Right lung (tissue), 5 donors: ENCODE measurements around the gene MMEL1. TPM values are rescaled to one million over a fixed set of nuclear protein-coding genes. Genes with fewer than 3 reads are reported as not detected.
"Not testable (repeated sequence)": the region's sequence is repeated elsewhere in the genome, so short reads cannot be mapped to it uniquely, and the experiment has no call there.

Experiments used
- DNase-seq, 2 donors: peaks; one replicate each; pipeline ENCODE4 v3.0.0-alpha.2; 2013
- polyA plus RNA-seq, 5 donors: library from polyadenylated mRNA; unstranded; fragments of 120-200 nt; gene quantifications; one replicate each; pipeline versions ENCODE4 v1.2.1 to v1.2.3, GENCODE V29; 2013; ENCODE audit warnings: inconsistent platforms in 1 of 5, low replicate concordance in 1 of 5; ENCODE audit not compliant: insufficient read length in 5 of 5, insufficient read depth in 1 of 5

MMEL1 gene
- polyA plus RNA-seq, 5 donors = 2.6 to 6.5 (median 3.9) TPM

DNA sequence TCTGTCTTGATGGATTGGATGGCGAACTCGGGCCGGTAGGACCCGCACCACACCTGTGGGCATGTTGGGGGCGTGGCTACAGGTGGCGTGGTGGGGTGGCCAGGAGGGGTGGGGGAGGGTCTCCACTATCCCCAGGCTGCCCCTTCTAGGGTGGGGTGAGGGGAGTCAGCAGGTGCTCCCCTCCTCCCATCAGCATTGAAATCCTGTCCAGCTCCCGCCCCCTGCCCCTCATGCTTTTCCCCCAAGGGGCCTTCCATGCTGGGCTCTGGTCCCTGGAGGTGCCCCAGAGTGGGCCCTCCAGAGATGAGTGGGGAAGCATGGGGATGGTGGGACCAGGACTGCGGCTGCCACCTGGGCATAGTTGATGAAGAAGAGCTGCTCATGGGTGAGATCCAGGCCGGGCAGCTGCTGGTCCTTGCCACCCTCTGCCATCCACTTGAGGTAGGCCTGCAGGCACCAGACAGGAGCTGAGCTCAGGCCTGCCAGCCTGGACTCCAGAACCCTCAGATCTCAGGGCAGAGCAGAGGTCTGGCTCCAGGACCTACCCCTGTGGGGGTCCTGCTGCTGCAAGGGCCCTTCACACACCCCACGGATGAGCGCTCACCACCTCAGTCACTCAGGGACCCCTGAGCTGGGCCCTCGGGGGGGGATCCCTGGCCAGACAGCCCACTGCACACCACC lies 41.1 kb downstream of the MMEL1 start:
- no peak for DNase-seq

DNA sequence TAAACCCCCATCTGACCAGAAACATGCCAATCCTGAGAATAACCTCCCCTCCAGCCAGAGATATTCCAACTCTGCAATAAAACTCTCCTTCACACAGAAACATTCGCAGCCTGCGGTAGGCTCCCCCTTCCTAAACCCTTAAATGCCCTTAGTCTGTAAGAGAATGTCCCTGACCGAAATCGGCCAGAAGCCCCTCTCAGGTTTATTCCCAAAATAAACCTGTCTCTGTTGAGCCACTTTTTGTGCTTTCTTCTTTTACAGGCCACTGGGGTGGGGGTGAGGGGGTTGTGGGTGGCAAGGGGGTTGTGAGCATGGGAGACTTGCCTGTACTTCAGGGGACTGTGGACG lies 41.6 kb downstream of the MMEL1 start:
- no peak for DNase-seq

DNA sequence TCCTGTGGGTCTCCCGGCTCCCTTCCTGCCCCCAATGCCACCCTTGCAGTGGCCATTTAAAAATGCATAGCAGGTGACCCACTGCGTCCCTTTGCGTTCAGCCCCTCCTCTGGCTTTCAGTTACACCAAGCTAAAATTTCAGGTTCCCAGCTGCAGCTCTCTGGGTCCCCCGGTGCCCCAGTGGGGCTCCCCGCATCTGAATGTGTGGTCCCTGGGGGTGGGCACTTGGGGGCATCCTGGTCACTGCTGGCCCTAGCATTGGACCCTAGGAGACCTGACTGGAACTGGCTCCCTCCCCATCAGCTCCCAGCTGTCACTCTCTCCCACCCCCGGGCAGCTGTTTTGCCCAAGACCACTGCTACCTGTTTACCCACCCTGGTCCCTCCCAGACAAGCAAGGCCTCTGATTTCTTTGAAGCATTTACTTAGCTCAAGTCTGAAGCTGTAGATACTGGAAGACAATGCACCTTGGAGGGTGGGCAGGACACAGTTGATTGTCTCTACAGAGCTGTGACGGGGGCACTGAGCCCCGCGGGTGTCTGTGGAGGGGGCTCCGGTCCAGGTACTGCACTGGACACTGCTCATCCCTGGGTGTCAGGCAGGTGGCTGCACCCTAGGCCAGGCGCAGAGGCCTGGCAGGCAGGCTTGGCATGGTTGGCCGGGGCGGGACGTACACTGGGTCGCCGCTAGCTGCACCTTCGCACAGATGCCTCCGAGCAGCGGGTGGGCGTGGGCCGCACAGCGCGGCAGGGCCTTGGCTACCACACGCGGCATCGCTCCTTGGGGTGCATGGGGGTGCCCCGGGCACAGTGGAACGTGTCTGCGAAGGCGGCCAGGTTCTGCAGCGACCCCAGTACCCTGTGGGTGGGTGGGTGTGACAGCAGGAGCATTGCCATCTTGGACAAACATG lies 42.3 kb downstream of the MMEL1 start:
- no peak for DNase-seq

DNA sequence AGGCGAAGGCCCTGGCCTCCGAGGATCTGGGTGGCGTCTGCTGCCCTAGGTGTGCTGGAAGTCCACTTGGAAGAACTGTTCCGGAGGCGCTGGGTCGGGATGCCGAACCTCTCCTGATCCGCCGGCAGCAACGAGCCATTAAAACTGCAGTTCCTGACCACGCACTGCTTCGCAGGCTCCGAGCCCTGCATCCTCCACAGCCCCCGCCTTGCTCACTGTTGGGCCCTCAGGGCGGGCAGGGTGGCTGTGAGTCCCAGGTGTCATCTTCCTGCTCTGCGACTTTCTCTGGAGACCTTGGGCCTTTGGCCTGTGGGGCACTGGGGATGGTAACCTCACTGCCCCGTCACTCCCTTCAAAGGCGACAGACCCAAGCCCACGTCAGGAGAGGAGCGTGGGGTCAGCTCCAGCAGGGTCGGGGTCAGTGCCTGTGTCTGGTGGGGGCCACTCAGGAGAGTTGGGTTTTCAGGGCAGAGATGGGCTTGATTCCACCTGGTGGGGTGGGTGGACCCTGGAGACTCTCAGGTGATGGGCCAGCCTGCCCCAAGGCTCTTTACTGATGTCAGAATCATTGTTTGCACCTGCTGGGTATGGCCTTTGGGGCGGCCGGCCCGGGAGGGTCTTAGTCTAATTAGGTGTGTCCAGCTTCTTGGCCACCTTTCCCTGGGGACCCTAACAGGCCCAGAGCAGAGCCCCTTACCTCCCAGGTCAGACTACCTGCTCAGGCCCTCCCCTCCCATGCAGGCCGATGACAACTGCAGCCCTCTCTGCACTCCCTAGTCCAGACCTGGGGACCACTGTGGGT lies 43.2 kb downstream of the MMEL1 start:
- no peak for DNase-seq

DNA sequence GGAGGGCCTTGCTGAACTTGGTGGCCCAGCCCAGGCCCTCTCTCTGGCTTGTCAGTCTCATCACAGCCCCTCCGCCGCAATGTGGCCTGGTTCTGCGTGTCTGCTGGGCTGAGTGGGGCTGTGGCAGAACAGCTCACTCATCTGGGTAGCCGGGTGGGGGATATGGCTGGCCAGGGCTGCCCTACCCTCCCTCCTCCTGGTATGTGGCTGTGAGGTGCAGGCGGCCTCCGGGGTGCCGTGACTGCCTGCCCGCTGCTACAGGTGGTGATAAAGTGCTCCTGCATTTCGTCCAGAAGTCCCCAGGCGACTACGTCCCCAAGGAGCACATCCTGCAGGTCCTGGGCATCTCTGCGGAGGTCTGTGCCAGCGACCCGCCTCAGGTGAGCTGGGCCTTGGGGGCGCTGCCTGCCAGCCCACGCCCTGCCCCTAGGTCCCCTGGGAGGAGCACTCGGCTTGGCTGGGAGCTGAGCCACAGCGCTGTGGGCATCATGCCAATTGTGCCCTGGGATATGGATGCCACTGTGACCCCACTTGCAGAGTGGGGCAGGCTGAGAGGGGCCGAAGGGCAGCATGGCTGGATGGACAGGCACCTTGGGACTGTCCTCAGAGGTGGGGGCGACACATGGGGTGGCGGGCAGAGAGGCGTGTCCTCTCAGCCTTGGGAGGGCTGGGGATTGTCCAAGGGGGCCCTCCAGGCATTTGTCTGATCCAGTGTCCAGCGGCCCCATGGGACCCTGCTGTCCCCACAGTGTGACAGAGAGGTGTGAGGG lies 44.0 kb downstream of the MMEL1 start:
- no peak for DNase-seq

DNA sequence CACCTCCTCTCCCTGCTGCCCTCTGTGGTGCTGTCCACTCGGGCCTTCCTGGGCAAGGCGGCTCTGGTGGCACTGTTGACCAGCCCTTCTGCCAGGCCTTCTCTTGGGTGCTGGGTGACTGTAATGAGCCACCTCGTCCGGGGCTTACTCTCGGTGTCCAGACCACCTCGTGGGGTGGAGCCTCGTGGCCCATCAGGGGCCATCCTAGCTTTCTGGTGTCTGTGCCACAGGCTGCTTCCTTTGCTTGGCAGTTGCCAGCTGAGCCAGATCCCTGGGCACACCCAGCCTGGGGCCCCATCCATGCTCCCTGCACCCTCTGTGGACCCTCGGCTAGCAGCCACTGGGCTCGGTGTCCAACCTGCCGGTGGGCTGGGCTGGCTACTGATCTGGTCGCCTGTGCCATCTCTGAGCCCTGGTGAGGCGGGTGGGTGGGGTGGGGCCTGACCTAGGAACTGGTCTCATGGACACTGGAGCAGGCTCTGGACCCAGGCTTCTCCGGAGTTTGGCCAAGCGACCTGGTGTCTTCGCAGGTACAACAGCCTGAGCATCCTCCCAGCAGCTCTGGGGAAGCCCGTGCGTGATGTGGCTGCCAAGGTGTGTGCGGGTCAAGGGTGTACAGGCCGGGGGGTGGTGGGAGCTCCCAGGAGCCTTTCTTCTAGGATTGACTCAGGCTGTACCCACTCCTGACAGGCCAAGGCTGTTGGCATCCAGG lies 44.8 kb downstream of the MMEL1 start:
- DNase-seq = no peak

DNA sequence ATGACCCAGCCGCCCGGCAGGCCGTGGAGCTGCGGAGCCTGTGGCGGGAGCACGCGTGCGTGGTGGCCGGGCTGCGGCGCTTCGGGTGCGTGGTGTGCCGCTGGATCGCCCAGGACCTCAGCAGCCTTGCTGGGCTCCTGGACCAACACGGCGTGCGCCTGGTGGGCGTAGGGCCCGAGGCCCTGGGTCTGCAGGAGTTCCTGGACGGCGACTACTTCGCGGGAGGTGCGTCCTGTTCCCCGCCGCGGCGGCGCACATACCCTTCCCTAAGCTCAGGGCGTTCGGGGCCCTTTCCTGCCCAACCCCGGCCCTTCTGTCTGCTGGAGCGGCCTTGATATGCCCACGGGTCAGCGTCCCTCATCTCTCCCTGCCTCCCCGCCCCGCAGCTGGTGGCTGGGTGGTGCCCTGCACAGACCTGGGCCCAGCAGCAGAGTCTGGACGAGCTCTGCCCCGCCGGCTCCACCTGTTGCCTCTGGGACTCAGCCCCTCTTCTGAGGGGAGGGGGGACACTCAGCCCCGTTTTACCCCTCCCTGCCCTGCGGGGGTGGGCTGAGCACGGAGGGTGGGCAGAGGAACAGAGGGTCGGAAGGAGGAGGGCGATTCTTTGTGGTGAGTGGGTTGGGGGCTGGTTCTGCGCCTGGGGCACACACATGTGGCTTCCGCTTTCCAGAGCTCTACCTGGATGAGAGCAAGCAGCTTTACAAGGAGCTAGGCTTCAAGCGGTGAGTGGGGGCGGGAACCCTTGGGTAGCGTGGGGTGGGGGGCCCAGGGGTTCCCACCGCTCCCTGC lies 45.6 kb downstream of the MMEL1 start:
- DNase-seq = no peak

DNA sequence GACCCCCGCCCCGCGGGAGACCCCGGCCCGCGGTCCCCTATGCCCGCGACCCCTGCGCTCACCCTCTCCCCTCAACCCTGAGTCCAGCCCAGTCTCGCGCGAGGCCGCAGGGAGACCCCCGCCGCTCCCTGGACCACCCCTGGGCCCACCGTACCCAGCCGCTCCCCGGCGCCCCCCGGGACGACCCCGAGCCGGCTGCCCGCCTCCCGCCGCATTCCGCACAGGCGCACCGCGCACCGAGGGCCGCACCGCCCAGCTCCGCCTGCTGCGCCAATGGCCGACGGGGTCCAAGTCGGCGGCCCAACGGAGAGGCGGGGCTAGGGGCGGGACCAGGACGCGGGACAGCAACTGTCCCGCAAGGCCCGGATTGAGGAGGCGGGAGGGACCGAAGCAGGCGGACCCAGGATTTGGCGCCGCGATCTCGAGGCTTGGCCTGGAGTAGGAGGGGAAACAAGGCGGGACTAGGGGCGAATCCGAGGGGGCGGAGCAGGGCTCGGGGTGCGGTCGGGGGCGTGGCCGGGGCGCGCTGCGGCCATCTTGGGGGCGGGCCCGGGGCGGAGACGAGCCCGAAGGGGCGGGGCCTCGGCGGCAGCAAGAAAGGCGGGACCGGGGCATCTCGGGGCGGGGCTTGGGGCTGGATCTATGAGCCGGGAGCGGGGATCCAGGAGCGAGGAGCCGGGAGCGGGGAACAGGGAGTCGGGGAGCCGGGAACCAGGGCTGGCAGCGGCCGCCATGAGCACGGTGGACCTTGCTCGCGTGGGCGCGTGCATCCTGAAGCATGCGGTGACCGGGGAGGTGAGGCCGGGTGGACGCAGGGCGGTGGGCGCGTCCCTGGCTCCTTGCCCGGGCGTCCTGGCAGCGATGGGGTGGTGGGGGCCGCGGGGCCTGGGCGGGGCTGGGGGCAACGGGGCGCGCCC lies 46.4 kb downstream of the MMEL1 start, which contains the start of gene PRXL2B:
PRXL2B (plus strand) TSS at position 624 of the 917 bp plus-strand sequence; CDS start at position 733, 109 bp downstream.
- peak; percentile 99 for DNase-seq

DNA sequence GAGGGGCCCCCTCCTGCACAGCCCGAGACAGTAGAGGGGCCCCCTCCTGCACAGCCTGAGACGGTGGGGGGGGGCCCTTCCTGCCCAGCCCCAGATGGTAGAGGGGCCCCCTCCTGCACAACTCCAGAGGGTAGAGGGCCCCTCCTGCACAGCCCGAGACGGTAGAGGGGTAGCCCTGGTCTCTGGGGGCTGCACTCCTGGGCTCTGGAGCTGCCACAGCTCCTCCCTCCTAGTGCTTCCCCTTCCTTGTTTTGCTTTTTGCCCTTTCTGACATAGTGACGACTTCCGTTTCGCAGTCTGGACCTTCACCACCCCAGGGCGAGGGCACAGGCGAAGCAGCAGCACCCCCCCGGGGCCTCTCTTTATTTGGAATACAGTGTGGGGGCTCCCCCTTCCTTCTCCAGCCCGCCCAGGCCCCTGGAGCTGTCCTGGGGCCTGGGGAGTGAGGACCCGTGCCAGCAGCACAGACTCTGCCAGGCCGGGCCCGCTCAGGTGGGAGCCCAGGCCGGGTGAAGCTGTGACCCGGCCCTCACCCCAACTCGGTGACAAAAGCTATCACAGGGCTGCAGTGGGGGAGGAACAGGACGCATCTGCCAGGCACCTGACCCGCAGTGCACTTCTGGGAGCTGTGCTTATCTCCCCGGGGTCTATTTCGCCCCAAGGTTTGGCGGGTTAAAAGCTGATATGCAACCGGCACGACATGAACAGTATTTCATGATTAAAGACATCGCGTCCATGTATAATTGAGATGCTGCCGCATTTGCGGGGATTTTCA lies 47.3 kb downstream of the MMEL1 start:
- peak in 1 of 2 donors; percentile 52 for DNase-seq

DNA sequence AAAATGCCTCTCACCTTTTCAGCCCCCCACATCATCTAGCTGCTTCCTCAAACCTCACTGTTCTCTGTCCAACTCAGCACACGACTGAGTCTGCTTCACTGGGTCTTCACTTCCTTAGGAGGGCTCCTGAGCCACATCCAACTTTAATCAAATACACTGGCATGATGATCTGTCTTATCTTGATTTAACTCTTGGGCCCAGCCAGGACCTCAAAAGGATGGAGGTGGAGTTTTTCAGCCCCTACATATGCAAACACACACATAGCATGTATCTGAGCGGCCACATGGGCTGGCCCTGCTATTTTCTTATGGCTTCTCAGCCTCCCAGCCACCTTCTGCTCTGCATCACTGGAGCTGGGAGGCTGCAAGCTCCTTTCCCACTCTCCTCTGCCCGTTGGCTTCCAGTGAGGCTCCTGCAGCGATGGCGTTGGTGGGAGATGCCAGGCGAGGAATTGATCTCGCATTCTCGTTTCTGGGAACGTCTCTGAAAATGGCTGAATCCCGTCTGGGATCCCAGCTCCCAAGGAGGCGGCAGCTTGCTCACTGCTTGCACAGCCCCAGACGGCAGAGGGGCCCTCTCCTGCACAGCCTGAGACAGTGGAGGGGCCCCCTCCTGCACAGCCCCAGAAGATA lies 48.0 kb downstream of the MMEL1 start:
- DNase-seq = no peak

DNA sequence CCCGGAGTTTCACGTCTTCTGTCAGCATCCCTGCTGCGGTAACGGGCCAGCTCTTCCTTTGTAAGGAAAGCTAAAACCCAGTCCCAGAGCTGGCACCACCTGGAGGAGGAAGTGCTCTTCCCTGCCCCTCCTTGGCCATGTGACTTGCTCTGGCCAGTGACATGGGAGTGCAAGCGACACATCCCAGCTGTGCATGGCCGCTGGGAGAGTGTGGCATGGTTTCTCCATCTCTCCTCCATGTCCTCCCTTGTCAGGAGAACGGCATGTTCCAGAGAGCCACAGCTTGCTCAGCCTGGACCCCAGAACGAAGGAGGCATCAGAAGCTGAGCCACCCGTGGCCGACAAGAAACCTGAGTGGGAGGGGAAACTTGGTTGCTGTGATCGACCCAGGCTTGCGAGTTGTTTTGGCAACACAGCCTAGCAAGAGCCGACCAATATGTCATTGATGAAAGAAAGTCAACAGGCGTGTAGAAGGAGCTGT lies 48.9 kb downstream of the MMEL1 start:
- peak in 1 of 2 donors; percentile 52 for DNase-seq

DNA sequence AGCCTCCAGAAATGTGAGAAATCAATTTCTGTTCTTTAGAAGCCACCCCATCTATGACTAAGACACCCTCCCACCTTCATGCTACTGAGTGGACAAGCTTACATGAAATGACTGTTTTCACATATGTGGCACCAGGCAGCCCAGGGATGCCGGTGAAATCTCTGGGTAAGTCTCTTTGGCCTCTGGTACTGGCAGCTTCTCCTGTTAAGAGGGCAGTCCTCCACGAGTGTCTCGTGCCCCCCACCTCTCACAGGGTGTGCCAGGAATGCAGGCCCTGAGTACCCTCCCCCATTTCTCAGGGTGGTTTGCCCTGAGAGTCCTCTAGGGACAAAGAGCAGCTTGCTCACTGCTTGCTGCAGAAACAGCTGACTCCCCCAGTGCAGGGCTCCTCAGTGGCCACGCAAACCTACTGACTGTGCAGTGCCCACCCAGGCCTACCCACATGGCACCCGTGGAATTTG lies 49.5 kb downstream of the MMEL1 start:
- DNase-seq = no peak

DNA sequence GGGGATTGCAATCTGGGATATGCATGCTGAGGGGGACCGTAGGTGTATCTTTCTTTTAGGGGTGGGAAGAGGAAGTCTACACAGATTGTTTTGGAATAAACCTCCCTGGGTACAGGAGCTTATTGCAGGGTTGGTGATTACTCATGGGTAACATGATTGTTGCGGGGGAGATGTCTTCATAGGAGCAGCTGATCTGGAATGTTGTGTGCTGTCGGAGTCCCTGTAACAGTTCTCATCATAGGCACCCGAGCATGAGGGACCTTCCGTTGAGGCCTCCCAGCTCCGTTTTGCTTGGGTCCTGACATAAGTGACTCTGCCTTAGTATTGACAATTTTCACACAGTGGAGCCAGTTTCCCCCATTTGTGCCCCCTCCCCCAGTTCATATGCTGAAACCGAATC lies 50.4 kb downstream of the MMEL1 start:
- no peak for DNase-seq

DNA sequence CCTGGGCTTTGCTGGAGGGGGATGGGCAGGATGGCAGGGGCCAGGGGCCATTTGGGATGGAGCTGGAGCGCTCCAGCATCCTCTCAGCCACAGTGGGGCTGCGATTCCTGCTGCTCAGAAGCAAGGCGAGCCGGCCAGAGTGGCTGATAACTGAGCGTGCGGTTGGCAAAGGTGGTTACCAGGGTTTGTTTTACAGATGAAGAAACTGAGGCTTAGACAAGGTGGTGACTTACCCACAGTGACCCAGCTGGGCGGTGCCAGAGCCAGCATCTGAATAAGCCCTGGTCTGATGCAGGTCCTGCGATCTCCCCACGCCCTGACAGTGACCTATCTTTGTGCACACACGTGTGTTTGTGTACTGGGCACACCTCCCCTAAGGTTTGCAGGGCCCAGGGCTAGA lies 52.1 kb downstream of the MMEL1 start:
- DNase-seq = no peak

DNA sequence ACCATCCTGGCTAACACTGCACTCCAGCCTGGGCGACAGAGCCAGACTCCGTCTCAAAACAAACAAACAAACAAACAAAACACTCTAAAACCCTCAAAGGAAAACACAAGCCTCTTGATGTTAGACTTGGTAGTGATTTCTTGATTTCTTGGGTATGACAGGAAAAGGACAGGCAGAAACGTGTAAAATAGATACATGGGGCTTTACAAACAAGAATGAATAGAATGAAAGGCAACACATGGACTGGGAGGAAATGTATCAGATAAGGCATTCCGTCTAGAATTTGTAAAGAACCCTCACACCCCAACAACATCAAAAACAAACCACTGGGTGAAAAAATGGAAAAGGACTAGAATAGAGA lies 54.1 kb downstream of the MMEL1 start:
- DNase-seq = no peak

DNA sequence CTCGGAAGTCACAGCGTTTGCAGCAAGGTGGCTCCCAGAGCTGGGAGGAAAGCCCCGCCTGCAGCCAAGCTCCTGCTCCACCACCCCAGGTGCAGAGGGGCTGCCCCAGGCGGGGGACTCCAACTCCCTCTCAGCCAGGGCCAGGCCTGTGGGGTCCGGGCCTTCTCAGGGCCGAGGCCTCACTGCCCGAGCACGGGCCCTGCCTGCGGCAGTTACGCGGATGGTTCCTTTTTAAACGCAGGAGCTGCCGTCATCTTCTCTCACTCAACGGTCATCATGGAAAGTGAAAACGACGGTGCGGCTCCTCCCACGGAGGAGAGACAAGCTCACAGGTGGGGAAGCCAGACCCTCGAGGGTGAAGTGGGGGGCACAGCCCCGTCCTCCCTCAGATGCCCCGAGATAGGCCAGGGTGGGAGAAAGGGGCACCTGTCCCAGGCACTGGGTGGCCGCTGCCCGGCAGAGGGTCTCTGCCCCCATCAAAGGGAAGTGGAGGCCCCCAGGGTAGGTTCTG lies 55.2 kb downstream of the MMEL1 start:
- DNase-seq = not testable (repeated sequence)
